ENCODE measurements around the gene PPP1R3F.

The PPP1R3F gene

DNA sequence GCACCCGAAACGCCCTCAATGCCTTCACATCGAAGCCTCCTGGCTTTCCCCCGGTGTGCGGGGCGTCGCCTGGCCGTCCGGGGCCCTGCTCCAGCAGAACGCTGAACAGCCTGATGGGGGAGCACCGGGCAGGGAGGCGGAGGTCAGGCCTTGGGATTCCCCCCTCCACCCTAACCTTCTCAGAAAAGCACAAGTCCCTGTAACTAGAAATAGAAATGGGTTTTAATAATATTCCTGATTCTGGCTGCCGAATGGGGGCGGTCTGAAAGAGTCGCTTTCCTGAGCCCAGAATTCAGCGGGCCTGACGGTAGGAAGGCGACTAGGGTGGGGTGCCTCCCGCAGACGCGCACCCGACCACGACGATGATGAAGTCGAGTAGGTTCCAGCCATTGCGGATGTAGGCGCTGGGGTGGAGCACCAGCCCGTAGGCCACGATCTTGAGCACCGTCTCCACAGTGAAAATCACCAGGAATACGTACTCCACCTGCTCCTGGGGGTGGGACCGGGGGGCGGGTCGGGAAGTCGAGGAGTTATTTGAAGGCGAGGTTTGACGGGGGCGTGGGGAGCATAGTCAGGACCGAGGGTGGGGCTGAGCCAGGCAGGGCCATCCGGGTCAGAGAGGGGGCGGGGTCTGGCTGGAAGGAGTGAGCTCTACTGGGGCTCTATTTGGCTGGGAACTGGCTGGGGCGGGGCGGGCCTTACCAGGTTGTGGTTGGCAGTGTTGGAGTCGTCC lies 38.9 kb upstream of the PPP1R3F start:
- TF ChIP-seq CTCF (IDR thresholded peaks at IDR 0.05; ENCODE audit: low read depth, low read length) = no peak
- H3K4me3 ChIP-seq (ENCODE audit: low read depth, low read length) = no peak overlapping the region

DNA sequence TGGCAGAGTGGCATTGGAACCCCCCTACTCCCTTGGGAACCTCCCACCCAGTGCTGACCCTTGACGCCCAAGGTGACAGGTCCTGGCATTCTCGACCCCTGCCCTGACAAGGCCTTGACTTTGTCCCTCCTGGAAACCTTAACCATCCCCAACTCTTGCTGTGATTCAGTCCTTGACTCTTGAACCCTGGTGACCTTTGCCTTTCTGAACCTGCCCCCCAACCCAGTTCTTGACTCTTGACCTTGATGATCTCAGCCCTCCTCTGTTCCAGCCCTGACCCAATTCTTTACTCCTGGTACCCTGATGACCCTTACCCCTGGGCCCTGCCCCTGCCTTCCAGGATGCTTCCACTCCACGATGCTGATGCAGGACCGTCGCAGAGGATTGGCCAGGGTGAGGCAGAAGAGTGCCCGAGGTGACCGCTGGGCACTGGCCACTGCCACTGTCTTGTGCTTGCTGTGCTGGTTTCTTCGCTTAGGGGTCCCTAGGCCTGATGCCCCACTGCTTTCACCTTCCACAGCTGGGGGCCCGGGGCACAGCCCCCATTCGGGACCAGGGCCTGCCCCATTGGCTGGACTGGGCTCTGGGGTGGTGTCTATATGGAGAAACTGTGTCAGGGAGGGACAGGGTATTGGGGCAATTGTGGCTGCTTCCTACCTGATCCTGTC lies 38.1 kb upstream of the PPP1R3F start:
- H3K4me3 ChIP-seq (ENCODE audit: low read depth, low read length) = no peak overlapping the region
- no peak for TF ChIP-seq CTCF (IDR thresholded peaks at IDR 0.05; ENCODE audit: low read depth, low read length)

DNA sequence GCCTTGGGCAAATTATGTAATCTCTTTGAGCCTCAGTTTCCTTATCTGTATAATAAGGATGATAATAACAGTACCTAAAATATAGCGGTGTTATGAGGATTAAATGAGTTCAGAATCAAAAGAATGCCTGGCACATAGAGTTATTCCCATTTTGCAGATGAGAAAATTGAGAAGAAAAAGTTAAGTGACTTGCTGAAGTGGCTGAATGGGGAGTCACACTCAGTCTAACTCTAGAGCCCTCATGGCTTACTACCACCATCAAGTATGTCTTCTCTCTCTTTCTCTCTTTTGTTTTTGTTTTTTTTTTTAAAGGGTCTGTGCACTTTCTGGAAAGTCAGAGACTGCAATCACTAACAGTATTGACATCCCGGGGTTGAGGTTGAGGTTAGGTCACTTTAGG lies 37.1 kb upstream of the PPP1R3F start:
- TF ChIP-seq CTCF (IDR thresholded peaks at IDR 0.05; ENCODE audit: low read depth, low read length) = no peak

DNA sequence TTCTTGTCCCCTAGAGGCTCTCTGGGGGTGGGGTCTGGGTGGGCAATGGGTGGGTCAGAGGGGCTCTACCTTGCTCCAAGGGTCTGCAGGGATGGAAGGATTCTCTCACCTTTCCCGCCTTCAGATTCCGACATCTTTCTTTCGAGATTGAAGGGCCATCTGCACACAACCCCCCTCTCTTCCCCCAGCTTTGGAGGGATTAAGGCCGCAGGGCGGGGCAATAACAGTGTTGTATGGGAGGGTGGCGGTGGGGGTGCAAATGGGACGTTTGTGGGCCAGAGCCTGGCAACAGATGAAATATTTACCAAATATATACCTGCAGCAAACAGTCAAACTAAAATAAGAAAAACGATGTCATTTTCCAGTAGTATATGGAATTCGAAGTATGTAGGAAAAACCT lies 36.4 kb upstream of the PPP1R3F start, which contains the start of gene CACNA1F:
Gene CACNA1F, minus strand, starts transcription at position 165 of the 400 bp plus-strand sequence. Its CDS starts 31 bp downstream, at position 134.
- no peak for TF ChIP-seq CTCF (IDR thresholded peaks at IDR 0.05; ENCODE audit: low read depth, low read length)
- no peak within 1 kb of the TSS for H3K4me3 ChIP-seq (ENCODE audit: low read depth, low read length)

More for the DNA sequence above, 37.1 kb upstream of the PPP1R3F start:
- no peak overlapping the region for H3K4me3 ChIP-seq (ENCODE audit: low read depth, low read length)

GRCh38 chrX:49233887-49234555 lies 35.6 kb upstream of the PPP1R3F start:
- no peak overlapping the region for H3K4me3 ChIP-seq (ENCODE audit: low read depth, low read length)
- TF ChIP-seq CTCF (IDR thresholded peaks at IDR 0.05; ENCODE audit: low read depth, low read length) = no peak

- TF ChIP-seq CTCF (IDR thresholded peaks at IDR 0.05; ENCODE audit: low read depth, low read length) = no peak
- no peak overlapping the region for H3K4me3 ChIP-seq (ENCODE audit: low read depth, low read length)
These were observed 32.5 kb upstream of the PPP1R3F start for GRCh38 chrX:49237060-49237459.

GRCh38 chrX:49238735-49239134 lies 30.9 kb upstream of the PPP1R3F start:
- TF ChIP-seq CTCF (IDR thresholded peaks at IDR 0.05; ENCODE audit: low read depth, low read length) = no peak
- H3K4me3 ChIP-seq (ENCODE audit: low read depth, low read length) = no peak overlapping the region
